ENCODE measurements around the gene MSI2. TPM values are rescaled to one million over a fixed set of nuclear protein-coding genes. Genes with fewer than 3 reads are reported as not detected.

MSI2 gene
- total and polyA plus RNA-seq, 2 donors (not counting 3 experiments of a cell fraction or from before 2014, with no cell fraction given) = 20.9 to 59.3 TPM

DNA sequence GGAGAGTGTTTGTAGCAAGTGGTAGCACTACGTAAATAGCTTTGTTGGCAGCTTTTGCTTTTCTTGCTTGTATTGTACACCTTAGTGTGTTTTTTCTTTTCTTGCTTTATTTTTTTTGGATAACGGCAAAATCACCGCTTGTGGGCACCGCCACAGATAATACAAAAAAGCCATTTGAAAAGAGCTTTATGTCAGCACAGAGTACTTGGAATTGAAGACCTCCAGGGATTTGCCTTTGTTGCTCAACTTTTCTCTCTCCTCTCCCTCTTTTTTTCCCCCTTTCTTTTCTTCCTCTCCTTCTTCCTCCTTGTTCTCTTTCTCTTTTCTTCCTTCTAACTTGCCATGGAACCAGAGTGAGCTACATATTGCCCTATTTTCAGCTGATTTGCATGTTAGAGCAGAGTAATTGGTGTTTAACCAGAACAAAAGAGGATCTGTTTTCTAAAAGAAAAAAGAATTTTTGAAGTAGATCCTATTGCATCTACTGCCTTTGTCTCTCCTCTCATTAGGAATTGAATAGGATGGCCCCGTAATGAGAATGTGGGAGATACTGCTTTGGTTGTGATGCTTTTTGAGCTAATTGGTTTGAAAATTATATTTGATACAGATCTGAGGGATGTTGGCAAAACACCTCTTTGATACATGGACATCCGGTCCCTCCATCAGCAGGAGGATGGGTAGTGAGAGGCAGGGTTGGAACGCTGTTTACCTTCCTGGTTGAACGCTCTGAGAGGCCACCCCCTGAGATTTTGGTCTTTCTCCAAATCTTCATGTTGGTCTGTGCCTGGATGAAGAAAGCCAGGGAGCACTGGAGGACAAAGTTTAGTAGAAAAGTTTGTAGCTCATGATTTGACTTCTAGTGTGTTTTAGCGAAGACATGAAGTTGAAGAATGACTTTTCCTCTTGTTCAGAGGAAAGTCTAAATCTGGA lies 85.6 kb downstream of the MSI2 start:
- Histone ChIP-seq H3K36me3 (ENCODE audit: control insufficient read depth in 2 of 2, extremely low read depth in 1 of 2, insufficient read depth in 2 of 2, low read length in 2 of 2) (no peaks in the 10 kb centered on the region), H3K4me2 (ENCODE audit: insufficient read depth, low read length) (no peak overlapping the region), H3K27me3 (ENCODE audit: control insufficient read depth in 2 of 2, insufficient read depth in 2 of 2, low read length in 2 of 2) (no peaks in the 10 kb centered on the region), H3K27ac (ENCODE audit: insufficient read depth, low read depth, low read length) (no peak overlapping the region), H3K4me1 (ENCODE audit: control insufficient read depth, extremely low read depth, insufficient read depth, low read length) (no peaks in the 10 kb centered on the region), H2AFZ (ENCODE audit: low read depth, low read length) (no peak overlapping the region), H4K20me1 (replicated peaks; ENCODE audit: control insufficient read depth, extremely low read depth, insufficient read depth, low read length) (no peaks in the 10 kb centered on the region), H3K9me3 (replicated peaks; ENCODE audit: control insufficient read depth, insufficient read depth, low read length) (no peaks in the 10 kb centered on the region), H3K79me2 (ENCODE audit: control insufficient read depth, insufficient read depth, low read length) (no peaks in the 10 kb centered on the region), H3K9me1 (replicated peaks; ENCODE audit: control insufficient read depth, extremely low read depth, insufficient read depth, low read length) (no peaks in the 10 kb centered on the region), H3K9ac (replicated peaks; ENCODE audit: extremely low read depth, insufficient read depth, low read length) (no peak overlapping the region), H3K4me3 (replicated peaks in 1 of 3; ENCODE audit: insufficient read depth in 1 of 3, low read depth in 1 of 3, low read length in 3 of 3) (no peak overlapping the region)
- TF ChIP-seq, protein P1, sequence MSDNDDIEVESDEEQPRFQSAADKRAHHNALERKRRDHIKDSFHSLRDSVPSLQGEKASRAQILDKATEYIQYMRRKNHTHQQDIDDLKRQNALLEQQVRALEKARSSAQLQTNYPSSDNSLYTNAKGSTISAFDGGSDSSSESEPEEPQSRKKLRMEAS (IDR thresholded peaks at IDR 0.05; ENCODE audit: insufficient read depth, insufficient read length) = no peak
- no peak for TF ChIP-seq POLR2AphosphoS5 (IDR thresholded peaks at IDR 0.05; ENCODE audit: insufficient read depth, low read depth, low read length)
- TF ChIP-seq, protein P2, sequence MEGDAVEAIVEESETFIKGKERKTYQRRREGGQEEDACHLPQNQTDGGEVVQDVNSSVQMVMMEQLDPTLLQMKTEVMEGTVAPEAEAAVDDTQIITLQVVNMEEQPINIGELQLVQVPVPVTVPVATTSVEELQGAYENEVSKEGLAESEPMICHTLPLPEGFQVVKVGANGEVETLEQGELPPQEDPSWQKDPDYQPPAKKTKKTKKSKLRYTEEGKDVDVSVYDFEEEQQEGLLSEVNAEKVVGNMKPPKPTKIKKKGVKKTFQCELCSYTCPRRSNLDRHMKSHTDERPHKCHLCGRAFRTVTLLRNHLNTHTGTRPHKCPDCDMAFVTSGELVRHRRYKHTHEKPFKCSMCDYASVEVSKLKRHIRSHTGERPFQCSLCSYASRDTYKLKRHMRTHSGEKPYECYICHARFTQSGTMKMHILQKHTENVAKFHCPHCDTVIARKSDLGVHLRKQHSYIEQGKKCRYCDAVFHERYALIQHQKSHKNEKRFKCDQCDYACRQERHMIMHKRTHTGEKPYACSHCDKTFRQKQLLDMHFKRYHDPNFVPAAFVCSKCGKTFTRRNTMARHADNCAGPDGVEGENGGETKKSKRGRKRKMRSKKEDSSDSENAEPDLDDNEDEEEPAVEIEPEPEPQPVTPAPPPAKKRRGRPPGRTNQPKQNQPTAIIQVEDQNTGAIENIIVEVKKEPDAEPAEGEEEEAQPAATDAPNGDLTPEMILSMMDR (IDR thresholded peaks at IDR 0.05; ENCODE audit: extremely low read depth in 1 of 2, insufficient read depth in 1 of 2, low read depth in 1 of 2, low read length in 2 of 2) = no peak
- no peak for TF ChIP-seq EZH2 (IDR thresholded peaks at IDR 0.05; ENCODE audit: borderline replicate concordance, low read depth, low read length, severe bottlenecking)
- no peak for TF ChIP-seq GATA2 (IDR thresholded peaks at IDR 0.05; ENCODE audit: insufficient read depth, insufficient read length, low read depth, low read length)
- TF ChIP-seq FOS (IDR thresholded peaks at IDR 0.05; ENCODE audit: borderline replicate concordance, insufficient read depth, low read length) = no peak
- no peak for TF ChIP-seq MYC (IDR thresholded peaks at IDR 0.05; ENCODE audit: low read depth, low read length)
- no peak for TF ChIP-seq POLR2A (IDR thresholded peaks at IDR 0.05; ENCODE audit: low read depth, low read length)
- TF ChIP-seq JUN (IDR thresholded peaks at IDR 0.05; ENCODE audit: borderline replicate concordance, insufficient read depth, insufficient read length, low read depth) = no peak
- ChIA-PET POLR2A (no interaction called here), CTCF (interaction anchor here (0.8 to 1.5 kb wide), 3 partner anchors 16 to 99 kb away, joined by 3 to 4 read pairs (median 4); no protein-coding TSS in a partner anchor)
- BruUV-seq (replicated peaks) = no TSS peak
- dilution Hi-C loops (cut with MboI; ENCODE audit: extremely low pct_ligation_motif_present, low sequenced_read_pairs) = no loop called here
- no peak for FAIRE-seq
- no peak for DNase-seq (ENCODE audit: low read depth, low spot score)
- intact Hi-C loops (cut with micrococcal nuclease) = no loop called here

All from endothelial cell of umbilical vein (primary cell).